ENCODE results near the gene TEAD2.

TEAD2 gene

DNA sequence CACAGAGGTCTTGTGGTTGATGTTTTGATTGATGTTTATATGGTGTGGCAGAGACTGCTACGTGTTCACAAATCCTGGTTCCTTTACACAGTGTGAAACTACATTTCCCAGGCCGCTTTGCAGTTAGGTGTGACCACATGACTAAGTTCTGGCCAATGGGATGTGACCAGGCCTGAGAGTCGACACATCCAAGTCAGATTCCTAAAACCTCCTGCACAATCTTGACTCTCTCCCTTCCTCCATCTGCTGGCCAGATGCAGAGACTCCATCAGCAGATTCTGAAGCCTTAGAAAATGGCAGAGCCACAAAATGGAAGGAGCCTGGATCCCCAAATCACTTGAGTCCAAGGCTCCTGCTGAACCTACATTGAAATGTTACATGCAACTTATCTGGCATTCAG, 14.4 kb downstream of the TEAD2 start:
- TF ChIP-seq, protein P1, sequence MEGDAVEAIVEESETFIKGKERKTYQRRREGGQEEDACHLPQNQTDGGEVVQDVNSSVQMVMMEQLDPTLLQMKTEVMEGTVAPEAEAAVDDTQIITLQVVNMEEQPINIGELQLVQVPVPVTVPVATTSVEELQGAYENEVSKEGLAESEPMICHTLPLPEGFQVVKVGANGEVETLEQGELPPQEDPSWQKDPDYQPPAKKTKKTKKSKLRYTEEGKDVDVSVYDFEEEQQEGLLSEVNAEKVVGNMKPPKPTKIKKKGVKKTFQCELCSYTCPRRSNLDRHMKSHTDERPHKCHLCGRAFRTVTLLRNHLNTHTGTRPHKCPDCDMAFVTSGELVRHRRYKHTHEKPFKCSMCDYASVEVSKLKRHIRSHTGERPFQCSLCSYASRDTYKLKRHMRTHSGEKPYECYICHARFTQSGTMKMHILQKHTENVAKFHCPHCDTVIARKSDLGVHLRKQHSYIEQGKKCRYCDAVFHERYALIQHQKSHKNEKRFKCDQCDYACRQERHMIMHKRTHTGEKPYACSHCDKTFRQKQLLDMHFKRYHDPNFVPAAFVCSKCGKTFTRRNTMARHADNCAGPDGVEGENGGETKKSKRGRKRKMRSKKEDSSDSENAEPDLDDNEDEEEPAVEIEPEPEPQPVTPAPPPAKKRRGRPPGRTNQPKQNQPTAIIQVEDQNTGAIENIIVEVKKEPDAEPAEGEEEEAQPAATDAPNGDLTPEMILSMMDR (IDR thresholded peaks at IDR 0.05; ENCODE audit: borderline replicate concordance, insufficient read depth, low read depth, low read length): no peak
- H3K4me3 ChIP-seq (ENCODE audit: low read depth, low read length): no peak overlapping the region

GRCh38 chr19:49347191-49347590, 15.0 kb downstream of the TEAD2 start:
- TF ChIP-seq, protein P1 (IDR thresholded peaks at IDR 0.05; ENCODE audit: borderline replicate concordance, insufficient read depth, low read depth, low read length): no peak

DNA sequence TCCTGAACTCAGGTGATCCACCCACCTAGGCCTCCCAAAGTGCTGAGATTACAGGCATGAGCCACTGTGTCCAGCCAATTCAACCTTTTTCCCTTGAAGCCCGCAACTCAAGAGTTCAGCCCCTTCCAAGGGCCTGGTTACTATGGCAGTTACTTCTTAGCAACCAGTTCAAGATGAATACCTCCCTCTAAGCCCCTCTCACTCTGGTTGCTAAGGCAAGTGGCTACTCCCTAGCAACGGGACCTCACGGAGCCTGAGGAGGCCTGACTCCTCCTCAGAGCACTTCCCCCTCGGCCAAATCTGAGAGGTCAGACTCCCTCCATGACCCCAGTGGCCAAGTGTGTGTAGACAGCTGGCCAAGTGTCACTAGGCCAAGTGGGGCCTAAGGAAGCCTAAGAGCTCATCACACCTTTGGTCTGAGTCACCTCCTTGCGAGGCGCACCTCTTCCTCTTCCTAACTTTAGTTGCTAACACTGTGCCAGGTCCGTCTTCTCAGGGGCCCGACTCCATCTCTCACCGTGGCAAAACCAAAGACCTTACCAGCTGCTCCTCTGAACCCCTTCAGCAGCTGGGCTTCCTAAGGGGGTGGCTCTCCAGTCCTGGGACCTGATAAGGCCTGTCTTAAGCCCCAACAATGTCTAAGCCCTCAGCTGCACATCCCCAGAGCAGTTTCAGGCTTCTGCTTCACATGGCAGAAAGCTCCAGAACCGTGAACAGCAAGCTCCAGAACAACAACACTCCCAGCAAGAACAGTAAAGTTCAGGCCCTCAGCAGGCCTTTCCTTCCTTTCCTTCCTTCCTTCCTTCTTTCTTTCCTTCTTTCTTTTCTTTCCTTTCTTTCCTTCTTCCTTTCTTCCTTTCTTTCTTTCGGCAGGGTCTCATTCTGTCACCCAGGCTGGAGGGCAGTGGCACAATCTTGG, 17.5 kb downstream of the TEAD2 start:
- TF ChIP-seq, protein P1 (IDR thresholded peaks at IDR 0.05; ENCODE audit: borderline replicate concordance, insufficient read depth, low read depth, low read length): no peak

More at GRCh38 chr19:49347191-49347590, 15.0 kb downstream of the TEAD2 start:
- H3K4me3 ChIP-seq (ENCODE audit: low read depth, low read length): no peak overlapping the region

DNA sequence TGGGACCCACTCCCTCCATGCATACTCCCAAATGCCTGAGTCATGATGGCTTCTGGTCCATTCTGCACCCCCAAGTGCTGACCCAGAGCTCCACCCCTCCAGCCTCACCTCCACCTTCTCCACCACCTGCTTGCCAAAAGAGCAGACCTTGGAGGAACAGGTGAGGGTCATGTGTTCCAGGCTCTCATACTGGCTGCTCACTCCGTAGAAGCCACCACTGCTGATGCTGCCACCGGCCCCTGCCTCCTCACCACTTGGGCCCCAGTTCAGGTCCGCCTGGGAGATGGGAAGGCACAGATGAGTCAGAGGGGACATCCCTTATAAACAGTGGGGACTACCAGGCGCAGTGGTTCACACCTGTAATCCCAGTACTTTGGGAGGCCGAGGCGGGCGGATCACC, 19.1 kb downstream of the TEAD2 start:
- TF ChIP-seq, protein P1 (IDR thresholded peaks at IDR 0.05; ENCODE audit: borderline replicate concordance, insufficient read depth, low read depth, low read length): no peak
- no peak overlapping the region for H3K4me3 ChIP-seq (ENCODE audit: low read depth, low read length)

More for the DNA sequence above, 17.5 kb downstream of the TEAD2 start:
- H3K4me3 ChIP-seq (ENCODE audit: low read depth, low read length): no peak overlapping the region

DNA sequence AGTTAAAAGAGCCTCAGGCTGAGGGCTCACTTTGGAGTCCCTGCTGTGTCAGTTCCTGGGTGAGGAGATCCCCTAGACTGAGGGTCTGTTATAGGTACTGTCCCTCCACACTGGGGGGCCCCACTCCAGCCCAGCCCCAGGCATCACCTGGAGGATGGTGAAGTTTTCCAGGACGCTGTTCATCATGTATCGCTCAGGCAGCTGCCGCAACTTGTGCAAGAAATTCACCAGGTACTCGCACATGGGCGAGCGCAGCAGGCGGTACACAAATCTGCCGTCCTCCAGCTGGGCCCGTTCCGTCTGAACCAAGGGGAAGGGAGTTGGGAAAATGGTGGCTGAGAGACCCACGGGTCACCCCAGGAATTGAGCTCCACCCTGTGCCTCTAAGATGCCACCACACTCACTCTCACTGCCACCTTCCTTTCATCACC, 19.9 kb downstream of the TEAD2 start:
- TF ChIP-seq, protein P1 (IDR thresholded peaks at IDR 0.05; ENCODE audit: borderline replicate concordance, insufficient read depth, low read depth, low read length): no peak

GRCh38 chr19:49340865-49341718, 21.1 kb downstream of the TEAD2 start:
- no peak overlapping the region for H3K4me3 ChIP-seq (ENCODE audit: low read depth, low read length)
- TF ChIP-seq, protein P1 (IDR thresholded peaks at IDR 0.05; ENCODE audit: borderline replicate concordance, insufficient read depth, low read depth, low read length): no peak

More for the DNA sequence above, 19.9 kb downstream of the TEAD2 start:
- no peak overlapping the region for H3K4me3 ChIP-seq (ENCODE audit: low read depth, low read length)
